Astrocyte of the spinal cord (primary cell): ENCODE measurements around the gene FUT1.

Experiments
- DNase-seq: peaks from one replicate; pipeline ENCODE4 v3.0.0; 2011; ENCODE audit warnings: low read depth, low spot score
- H3K4me3 ChIP-seq: 2 replicates; pipeline ENCODE4 v1.5.1; 2011; ENCODE audit warnings: low read depth, mild to moderate bottlenecking, low read length, moderate library complexity
- in situ Hi-C: cut with HindIII; loops from 2 replicates; pipeline ENCODE4 v1.10.0; 2017; ENCODE audit warnings: low sequenced_read_pairs
- TF ChIP-seq, protein P1 (sequence below): IDR thresholded peaks from 2 replicates; pipeline ENCODE4 v1.5.1; 2012; ENCODE audit warnings: low read depth, mild to moderate bottlenecking, low read length, inconsistent platforms

FUT1 gene

GRCh38 chr19:48756212-48756611 lies 3.8 kb upstream of the FUT1 start:
- in situ Hi-C loops, result no loop called here
- TF ChIP-seq, protein P1, sequence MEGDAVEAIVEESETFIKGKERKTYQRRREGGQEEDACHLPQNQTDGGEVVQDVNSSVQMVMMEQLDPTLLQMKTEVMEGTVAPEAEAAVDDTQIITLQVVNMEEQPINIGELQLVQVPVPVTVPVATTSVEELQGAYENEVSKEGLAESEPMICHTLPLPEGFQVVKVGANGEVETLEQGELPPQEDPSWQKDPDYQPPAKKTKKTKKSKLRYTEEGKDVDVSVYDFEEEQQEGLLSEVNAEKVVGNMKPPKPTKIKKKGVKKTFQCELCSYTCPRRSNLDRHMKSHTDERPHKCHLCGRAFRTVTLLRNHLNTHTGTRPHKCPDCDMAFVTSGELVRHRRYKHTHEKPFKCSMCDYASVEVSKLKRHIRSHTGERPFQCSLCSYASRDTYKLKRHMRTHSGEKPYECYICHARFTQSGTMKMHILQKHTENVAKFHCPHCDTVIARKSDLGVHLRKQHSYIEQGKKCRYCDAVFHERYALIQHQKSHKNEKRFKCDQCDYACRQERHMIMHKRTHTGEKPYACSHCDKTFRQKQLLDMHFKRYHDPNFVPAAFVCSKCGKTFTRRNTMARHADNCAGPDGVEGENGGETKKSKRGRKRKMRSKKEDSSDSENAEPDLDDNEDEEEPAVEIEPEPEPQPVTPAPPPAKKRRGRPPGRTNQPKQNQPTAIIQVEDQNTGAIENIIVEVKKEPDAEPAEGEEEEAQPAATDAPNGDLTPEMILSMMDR, result no peak
- no peak for DNase-seq
- no peak overlapping the region for H3K4me3 ChIP-seq

DNA sequence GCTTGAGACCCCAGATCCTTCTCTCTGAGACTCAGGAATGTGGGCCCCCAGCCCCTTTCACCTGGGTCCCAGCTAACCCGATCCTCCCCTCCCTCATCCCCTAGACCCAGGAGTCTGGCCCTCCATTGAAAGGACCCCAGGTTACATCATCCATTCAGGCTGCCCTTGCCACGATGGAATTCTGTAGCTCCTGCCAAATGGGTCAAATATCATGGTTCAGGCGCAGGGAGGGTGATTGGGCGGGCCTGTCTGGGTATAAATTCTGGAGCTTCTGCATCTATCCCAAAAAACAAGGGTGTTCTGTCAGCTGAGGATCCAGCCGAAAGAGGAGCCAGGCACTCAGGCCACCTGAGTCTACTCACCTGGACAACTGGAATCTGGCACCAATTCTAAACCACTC lies 3.3 kb upstream of the FUT1 start:
- in situ Hi-C loops, result no loop called here
- no peak overlapping the region for H3K4me3 ChIP-seq
- no peak for DNase-seq
- TF ChIP-seq, protein P1, result no peak

GRCh38 chr19:48755084-48755641 lies 2.7 kb upstream of the FUT1 start, which contains the start of gene FGF21:
FGF21 (plus strand) TSS chr19:48755524; CDS start chr19:48756237, 713 bp downstream.
- in situ Hi-C loops, result no loop called here
- H3K4me3 ChIP-seq, result no peak within 1 kb of the TSS
- DNase-seq, result no peak
- TF ChIP-seq, protein P1, result no peak

GRCh38 chr19:48751845-48752495 lies 471 bp downstream of the FUT1 start:
- no peak for DNase-seq
- TF ChIP-seq, protein P1, result no peak

GRCh38 chr19:48750771-48751504 lies 1.5 kb downstream of the FUT1 start:
- in situ Hi-C loops, result no loop called here
- no peak overlapping the region for H3K4me3 ChIP-seq
- TF ChIP-seq, protein P1, result no peak
- DNase-seq, result no peak

More at GRCh38 chr19:48751845-48752495, 471 bp downstream of the FUT1 start:
- H3K4me3 ChIP-seq, result peak overlapping the region; percentile 14
- in situ Hi-C loops, result no loop called here

DNA sequence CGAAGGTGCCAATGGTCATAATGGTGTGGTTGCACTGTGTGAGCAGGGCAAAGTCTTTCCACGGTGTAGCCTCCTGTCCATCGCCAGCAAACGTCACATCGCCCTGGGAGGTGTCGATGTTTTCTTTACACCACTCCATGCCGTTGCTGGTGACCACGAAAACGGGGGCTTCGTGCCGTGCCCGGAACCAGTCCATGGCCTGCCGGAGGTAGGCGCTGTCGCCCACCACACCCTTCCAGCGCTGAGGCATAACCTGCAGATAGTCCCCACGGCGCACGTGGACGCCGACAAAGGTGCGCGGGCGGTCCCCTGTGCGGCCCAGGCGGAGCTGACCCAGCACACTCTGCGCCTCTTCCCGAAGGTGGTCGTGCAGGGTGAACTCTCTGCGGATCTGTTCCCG lies 2.1 kb downstream of the FUT1 start:
- in situ Hi-C loops, result no loop called here
- TF ChIP-seq, protein P1, result no peak
- DNase-seq, result no peak
- no peak overlapping the region for H3K4me3 ChIP-seq
